ENCODE measurements around the gene SPSB2.

GRCh38 chr12:6867413-6868210 lies 5.5 kb downstream of the SPSB2 start, which contains the start of gene TPI1:
- TF ChIP-seq CTCF (IDR thresholded peaks at IDR 0.05) (no peak), EP300 (IDR thresholded peaks at IDR 0.05) (no peak)
